ENCODE results near the gene BUD31.

DNA sequence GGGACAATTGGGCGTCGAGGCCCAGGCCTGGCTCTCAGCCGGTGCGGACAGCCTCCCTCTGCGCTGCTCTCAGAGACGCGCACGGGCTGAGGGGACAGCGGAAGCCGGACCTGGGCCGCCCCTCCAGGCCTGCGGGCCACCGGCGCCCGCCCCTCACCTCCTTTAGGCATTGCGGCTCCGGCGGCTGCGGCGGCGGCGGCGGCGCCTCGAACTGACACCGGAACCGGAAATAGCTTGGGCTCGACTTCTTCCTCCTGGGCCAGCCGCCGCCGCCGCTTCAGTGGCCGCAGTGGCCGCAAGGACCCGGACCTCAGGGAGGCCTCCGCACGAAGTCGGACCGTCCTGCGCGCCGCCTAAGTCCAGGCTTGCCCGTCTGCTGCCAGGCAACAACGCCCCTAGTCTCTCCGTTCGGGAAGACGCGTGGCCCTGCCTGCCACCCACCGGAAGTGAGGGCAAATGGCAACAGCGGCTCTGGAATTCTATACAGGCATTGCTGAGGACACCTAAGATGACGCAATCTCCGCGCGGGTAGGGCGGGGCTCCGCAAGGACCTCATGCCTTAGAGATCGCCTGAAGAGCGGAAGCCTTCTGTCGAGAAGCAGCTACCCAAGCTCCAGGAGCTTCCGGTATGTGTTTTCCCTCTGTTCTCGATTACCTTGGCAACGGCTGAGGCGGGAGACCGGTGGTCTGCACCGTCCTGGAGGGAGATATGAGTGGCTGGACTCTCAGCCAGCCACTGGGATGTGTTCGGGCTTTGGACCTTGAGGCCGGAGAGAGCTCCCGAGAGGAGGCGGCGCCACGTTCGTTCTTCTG lies at the start of gene BUD31, which contains the start of gene PDAP1:
- TF ChIP-seq GATA2 (IDR thresholded peaks at IDR 0.05; ENCODE audit: low read depth, low read length) (no peak), GATA3 (IDR thresholded peaks at IDR 0.05; ENCODE audit: low read depth, low read length) (no peak)

All from SH-SY5Y (cell line).